A673 (cell line): ENCODE results near the gene IGF1R. TPM values are rescaled to one million over a fixed set of nuclear protein-coding genes. Genes with fewer than 3 reads are reported as not detected.

Experiments
- BruUV-seq: library from RNA; stranded (reverse); fragments of 400-500 nt; replicated peaks from 2 replicates; lab custom pipeline; 2021; lab: Mats Ljungman, UMichigan
- CTCF ChIA-PET: fragments of 300-600 bp; sonication (Branson Sonifier 250); formaldehyde crosslinking; loops from one replicate; lab custom pipeline; 2022; ENCODE audit warnings: antibody characterized with exemption; lab: Charles Lee
- POLR2A ChIA-PET: fragments of 300-600 bp; sonication (Branson Sonifier 250); formaldehyde crosslinking; loops from one replicate; lab custom pipeline; 2022; ENCODE audit warnings: antibody characterized with exemption; ENCODE audit not compliant: low non-redundant PET; lab: Charles Lee
- DNase-seq: peaks from one replicate; pipeline ENCODE4 v3.0.0-alpha.2; 2015; ENCODE audit warnings: low spot score
- H3K27ac ChIP-seq: fragments of 200-600 bp; sonication (generic); 2 replicates; pipeline ENCODE4 v1.5.1; 2016; ENCODE audit warnings: mixed run types, low read depth, mild to moderate bottlenecking, mixed read lengths, antibody characterized with exemption, low read length; ENCODE audit not compliant: poor library complexity, severe bottlenecking
- H3K27me3 ChIP-seq: fragments of 200-600 bp; sonication (generic); replicated peaks from 2 replicates; pipeline ENCODE4 v1.6.1; 2017; ENCODE audit warnings: mixed run types, low read depth, mild to moderate bottlenecking, mixed read lengths, antibody characterized with exemption, low read length; ENCODE audit not compliant: insufficient read depth, poor library complexity
- H3K36me3 ChIP-seq: fragments of 200-600 bp; sonication (generic); 2 replicates; pipeline ENCODE4 v1.6.1; 2016; ENCODE audit warnings: mixed run types, mild to moderate bottlenecking, mixed read lengths, antibody characterized with exemption, low read length; ENCODE audit not compliant: insufficient read depth, poor library complexity, severe bottlenecking
- H3K4me1 ChIP-seq: fragments of 200-600 bp; sonication (generic); 2 replicates; pipeline ENCODE4 v1.6.1; 2017; ENCODE audit warnings: mixed run types, mild to moderate bottlenecking, mixed read lengths, antibody characterized with exemption, low read length; ENCODE audit not compliant: insufficient read depth, poor library complexity, severe bottlenecking
- H3K4me3 ChIP-seq: fragments of 200-600 bp; sonication (generic); 2 replicates; pipeline ENCODE4 v1.5.1; 2016; ENCODE audit warnings: low read depth, mixed run types, mild to moderate bottlenecking, mixed read lengths, low read length; ENCODE audit not compliant: poor library complexity, severe bottlenecking
- H3K9me3 ChIP-seq: fragments of 200-600 bp; sonication (generic); 2 replicates; pipeline ENCODE4 v1.6.1; 2016; ENCODE audit warnings: mixed run types, low read depth, mild to moderate bottlenecking, mixed read lengths, antibody characterized with exemption, low read length; ENCODE audit not compliant: poor library complexity, severe bottlenecking
- EZH2 ChIP-seq: fragments of 200-600 bp; sonication (generic); IDR thresholded peaks from 2 replicates; pipeline ENCODE4 v1.6.1; 2017; ENCODE audit warnings: borderline replicate concordance, low read depth, mild to moderate bottlenecking, mixed read lengths, antibody characterized with exemption, low read length; ENCODE audit not compliant: poor library complexity, severe bottlenecking
- intact Hi-C: fragments of 100-400 bp; cut with micrococcal nuclease; formaldehyde crosslinking; loops from one replicate; pipeline ENCODE4 v1.10.0; 2022; ENCODE audit not compliant: unreplicated experiment
- total RNA-seq: library from RNA; stranded (reverse); gene quantifications from 2 replicates; pipeline ENCODE4 v1.2.3, GENCODE V29; 2021
- TF ChIP-seq, protein P1 (sequence below): fragments of 300-800, 200-600 bp; sonication (generic); conservative IDR thresholded peaks from 2 replicates; pipeline ENCODE4 v1.5.1; 2017; ENCODE audit warnings: low read depth, mild to moderate bottlenecking, antibody characterized with exemption, low read length, moderate library complexity, mixed read lengths

Gene IGF1R
- total RNA-seq, 1 experiment from 2014 or later: 34.9 TPM

DNA sequence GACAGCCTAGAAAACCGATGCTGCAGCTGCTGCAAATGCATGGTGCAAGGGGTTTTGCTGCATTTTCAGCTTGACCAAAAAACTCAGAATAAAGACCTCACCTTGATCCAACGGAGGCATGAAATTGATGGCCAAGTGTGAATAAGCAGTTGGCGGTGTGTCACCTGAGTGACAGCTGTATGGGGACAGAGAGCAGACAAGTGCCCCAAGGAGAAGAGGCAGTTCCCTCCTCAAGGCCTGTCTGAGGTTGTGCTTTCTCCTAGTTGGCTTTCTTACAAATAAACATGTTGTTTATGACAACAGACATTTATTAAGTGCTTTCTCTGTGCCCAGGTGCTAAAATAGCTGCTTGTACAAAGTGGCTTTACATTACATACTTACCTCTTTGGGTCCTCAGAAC, 349.0 kb downstream of the IGF1R start:
- CTCF ChIA-PET: no interaction called here
- BruUV-seq: no TSS peak
- Histone ChIP-seq H3K4me1 (no peaks in the 10 kb centered on the region), H3K4me3 (no peak overlapping the region), H3K27me3 (no peaks in the 10 kb centered on the region), H3K27ac (no peak overlapping the region), H3K9me3 (no peaks in the 10 kb centered on the region), H3K36me3 (no peaks in the 10 kb centered on the region)
- DNase-seq: no peak
- TF ChIP-seq EZH2: no peak
- TF ChIP-seq, protein P1, sequence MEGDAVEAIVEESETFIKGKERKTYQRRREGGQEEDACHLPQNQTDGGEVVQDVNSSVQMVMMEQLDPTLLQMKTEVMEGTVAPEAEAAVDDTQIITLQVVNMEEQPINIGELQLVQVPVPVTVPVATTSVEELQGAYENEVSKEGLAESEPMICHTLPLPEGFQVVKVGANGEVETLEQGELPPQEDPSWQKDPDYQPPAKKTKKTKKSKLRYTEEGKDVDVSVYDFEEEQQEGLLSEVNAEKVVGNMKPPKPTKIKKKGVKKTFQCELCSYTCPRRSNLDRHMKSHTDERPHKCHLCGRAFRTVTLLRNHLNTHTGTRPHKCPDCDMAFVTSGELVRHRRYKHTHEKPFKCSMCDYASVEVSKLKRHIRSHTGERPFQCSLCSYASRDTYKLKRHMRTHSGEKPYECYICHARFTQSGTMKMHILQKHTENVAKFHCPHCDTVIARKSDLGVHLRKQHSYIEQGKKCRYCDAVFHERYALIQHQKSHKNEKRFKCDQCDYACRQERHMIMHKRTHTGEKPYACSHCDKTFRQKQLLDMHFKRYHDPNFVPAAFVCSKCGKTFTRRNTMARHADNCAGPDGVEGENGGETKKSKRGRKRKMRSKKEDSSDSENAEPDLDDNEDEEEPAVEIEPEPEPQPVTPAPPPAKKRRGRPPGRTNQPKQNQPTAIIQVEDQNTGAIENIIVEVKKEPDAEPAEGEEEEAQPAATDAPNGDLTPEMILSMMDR: no peak
- POLR2A ChIA-PET: no interaction called here
- intact Hi-C loops: no loop called here

DNA sequence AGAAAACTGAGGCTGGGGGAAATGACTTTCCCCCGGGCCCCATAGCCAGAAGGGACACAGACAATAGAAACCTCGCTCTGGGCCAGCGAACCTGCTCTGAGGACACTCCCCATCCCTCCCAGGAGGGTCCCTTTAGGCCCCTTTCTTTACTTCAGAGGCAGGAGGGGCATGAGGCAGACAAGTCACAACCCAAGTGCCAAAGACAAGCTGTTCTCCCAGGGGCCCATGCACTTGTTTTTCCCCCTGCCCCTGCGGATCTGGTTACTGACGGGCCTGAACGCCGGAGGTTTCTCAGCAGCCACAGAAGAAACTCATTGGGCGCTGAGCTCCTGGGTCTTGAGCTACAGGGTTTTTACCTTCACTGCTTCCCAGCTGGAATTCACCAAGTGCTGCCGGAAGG, 349.4 kb downstream of the IGF1R start:
- Histone ChIP-seq H3K4me3 (no peak overlapping the region), H3K36me3 (no peaks in the 10 kb centered on the region), H3K27me3 (no peaks in the 10 kb centered on the region), H3K27ac (no peak overlapping the region), H3K9me3 (no peaks in the 10 kb centered on the region), H3K4me1 (no peaks in the 10 kb centered on the region)
- no peak for DNase-seq
- intact Hi-C loops: no loop called here
- POLR2A ChIA-PET: no interaction called here
- no TSS peak for BruUV-seq
- TF ChIP-seq EZH2: no peak
- TF ChIP-seq, protein P1: no peak
- CTCF ChIA-PET: no interaction called here

DNA sequence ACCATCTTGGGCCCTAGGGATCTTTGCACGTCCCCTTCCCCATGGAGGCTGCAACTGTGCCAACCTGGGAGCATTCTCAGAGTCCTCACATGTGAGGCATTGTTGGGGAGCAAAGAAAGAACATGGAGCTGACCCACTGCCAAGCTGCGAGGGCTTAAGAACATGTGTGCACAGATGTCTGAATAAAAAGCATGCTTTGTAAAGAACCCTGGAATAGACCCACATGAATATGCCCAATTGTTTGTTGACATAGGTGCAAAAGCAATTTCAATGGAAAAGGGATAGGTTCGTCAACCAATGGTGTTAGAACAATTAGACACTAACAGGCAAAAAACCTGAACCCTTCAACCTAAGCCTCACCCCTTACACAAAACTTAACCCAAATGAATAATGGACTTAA, 349.9 kb downstream of the IGF1R start:
- POLR2A ChIA-PET: no interaction called here
- Histone ChIP-seq H3K36me3 (no peaks in the 10 kb centered on the region), H3K4me3 (no peak overlapping the region), H3K9me3 (no peaks in the 10 kb centered on the region), H3K27me3 (no peaks in the 10 kb centered on the region), H3K27ac (no peak overlapping the region), H3K4me1 (no peaks in the 10 kb centered on the region)
- intact Hi-C loops: no loop called here
- CTCF ChIA-PET: no interaction called here
- DNase-seq: no peak
- BruUV-seq: no TSS peak
- TF ChIP-seq, protein P1: no peak
- no peak for TF ChIP-seq EZH2
